Calu3 (cell line): ENCODE results near the gene STX1A. TPM values are rescaled to one million over a fixed set of nuclear protein-coding genes. Genes with fewer than 3 reads are reported as not detected.

Source experiments
- Bru-seq: library from RNA; stranded (reverse); fragments of 400-500 nt; gene quantifications from one replicate; lab custom pipeline; 2021; lab: Mats Ljungman, UMichigan
- BruChase-seq, 2 experiments: library from RNA; stranded (reverse); fragments of 400-500 nt; gene quantifications; one replicate each; lab custom pipeline; 2021; lab: Mats Ljungman, UMichigan
- BruUV-seq: library from RNA; stranded (reverse); fragments of 400-500 nt; replicated peaks from 2 replicates; lab custom pipeline; 2021; lab: Mats Ljungman, UMichigan
- CTCF ChIA-PET: fragments of 300-600 bp; sonication (Branson Sonifier 250); formaldehyde crosslinking; loops from one replicate; lab custom pipeline; 2022; ENCODE audit warnings: antibody characterized with exemption; lab: Charles Lee
- DNase-seq: peaks from one replicate; pipeline ENCODE4 v3.0.0; 2022
- H3K27ac Mint-ChIP-seq: one replicate; pipeline ENCODE4 v1.8.0; 2022; ENCODE audit warnings: mixed read lengths; ENCODE audit not compliant: unreplicated experiment
- H3K27me3 Mint-ChIP-seq: one replicate; pipeline ENCODE4 v1.8.0; 2022; ENCODE audit warnings: mixed read lengths; ENCODE audit not compliant: unreplicated experiment
- H3K36me3 Mint-ChIP-seq: one replicate; pipeline ENCODE4 v1.8.0; 2022; ENCODE audit warnings: mild to moderate bottlenecking, moderate library complexity, mixed read lengths; ENCODE audit not compliant: insufficient read depth, unreplicated experiment
- H3K4me1 Mint-ChIP-seq: one replicate; pipeline ENCODE4 v1.8.0; 2022; ENCODE audit warnings: mild to moderate bottlenecking, low read depth, mixed read lengths; ENCODE audit not compliant: unreplicated experiment
- H3K4me3 Mint-ChIP-seq: one replicate; pipeline ENCODE4 v1.8.0; 2022; ENCODE audit warnings: mild to moderate bottlenecking, low read depth, moderate library complexity, mixed read lengths; ENCODE audit not compliant: unreplicated experiment
- H3K9me3 Mint-ChIP-seq: one replicate; pipeline ENCODE4 v1.8.0; 2022; ENCODE audit warnings: low read depth, mixed read lengths; ENCODE audit not compliant: unreplicated experiment
- intact Hi-C: fragments of 100-400 bp; cut with micrococcal nuclease; formaldehyde crosslinking; loops from one replicate; pipeline ENCODE4 v1.10.0; 2022; ENCODE audit not compliant: unreplicated experiment
- long read RNA-seq: library from polyadenylated mRNA; stranded (forward); transcript quantifications from one replicate; pipeline ENCODE4 v2.0.0, GENCODE V29; 2022
- total RNA-seq: library from RNA; stranded (reverse); gene quantifications from 2 replicates; pipeline ENCODE4 v1.2.3, GENCODE V29; 2022
- TF ChIP-seq, protein P1 (sequence below): fragments of 200-600 bp; IDR thresholded peaks from one replicate; pipeline ENCODE4 v1.8.0; 2022; ENCODE audit warnings: antibody characterized with exemption; ENCODE audit not compliant: unreplicated experiment

Gene STX1A
- total RNA-seq (26.1 and 26.2 TPM in 2 replicates), Bru-seq, nascent RNA (percentile 59 among the genes with signal in this experiment), BruChase-seq, experiment 1, labeled RNA remaining after a 6-hour chase (percentile 59 among the genes with signal in this experiment), BruChase-seq, experiment 2, labeled RNA remaining after a 2-hour chase (percentile 59 among the genes with signal in this experiment)
- long read RNA-seq, partial matches to known transcripts = 0 of 11 reads
- long read RNA-seq, other reads (novel, unspliced or antisense) = 9 of 11 reads

- peak; percentile 70 for DNase-seq
- TF ChIP-seq, protein P1, sequence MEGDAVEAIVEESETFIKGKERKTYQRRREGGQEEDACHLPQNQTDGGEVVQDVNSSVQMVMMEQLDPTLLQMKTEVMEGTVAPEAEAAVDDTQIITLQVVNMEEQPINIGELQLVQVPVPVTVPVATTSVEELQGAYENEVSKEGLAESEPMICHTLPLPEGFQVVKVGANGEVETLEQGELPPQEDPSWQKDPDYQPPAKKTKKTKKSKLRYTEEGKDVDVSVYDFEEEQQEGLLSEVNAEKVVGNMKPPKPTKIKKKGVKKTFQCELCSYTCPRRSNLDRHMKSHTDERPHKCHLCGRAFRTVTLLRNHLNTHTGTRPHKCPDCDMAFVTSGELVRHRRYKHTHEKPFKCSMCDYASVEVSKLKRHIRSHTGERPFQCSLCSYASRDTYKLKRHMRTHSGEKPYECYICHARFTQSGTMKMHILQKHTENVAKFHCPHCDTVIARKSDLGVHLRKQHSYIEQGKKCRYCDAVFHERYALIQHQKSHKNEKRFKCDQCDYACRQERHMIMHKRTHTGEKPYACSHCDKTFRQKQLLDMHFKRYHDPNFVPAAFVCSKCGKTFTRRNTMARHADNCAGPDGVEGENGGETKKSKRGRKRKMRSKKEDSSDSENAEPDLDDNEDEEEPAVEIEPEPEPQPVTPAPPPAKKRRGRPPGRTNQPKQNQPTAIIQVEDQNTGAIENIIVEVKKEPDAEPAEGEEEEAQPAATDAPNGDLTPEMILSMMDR = no peak
- Mint-ChIP-seq H3K27ac (peak within 1 kb of the TSS; percentile 70), H3K4me1 (peaks cover 17% of the 10 kb centered on the region), H3K27me3 (no peaks in the 10 kb centered on the region), H3K4me3 (peak within 1 kb of the TSS; percentile 74), H3K9me3 (no peaks in the 10 kb centered on the region), H3K36me3 (peaks cover 43% of the 10 kb centered on the region)
- no TSS peak for BruUV-seq
- CTCF ChIA-PET = no interaction called here
- intact Hi-C loops = no loop called here
These were observed at the start of gene STX1A for GRCh38 chr7:73718905-73719805. STX1A (minus strand) TSS chr7:73719669; CDS start chr7:73719631, 38 bp downstream.

DNA sequence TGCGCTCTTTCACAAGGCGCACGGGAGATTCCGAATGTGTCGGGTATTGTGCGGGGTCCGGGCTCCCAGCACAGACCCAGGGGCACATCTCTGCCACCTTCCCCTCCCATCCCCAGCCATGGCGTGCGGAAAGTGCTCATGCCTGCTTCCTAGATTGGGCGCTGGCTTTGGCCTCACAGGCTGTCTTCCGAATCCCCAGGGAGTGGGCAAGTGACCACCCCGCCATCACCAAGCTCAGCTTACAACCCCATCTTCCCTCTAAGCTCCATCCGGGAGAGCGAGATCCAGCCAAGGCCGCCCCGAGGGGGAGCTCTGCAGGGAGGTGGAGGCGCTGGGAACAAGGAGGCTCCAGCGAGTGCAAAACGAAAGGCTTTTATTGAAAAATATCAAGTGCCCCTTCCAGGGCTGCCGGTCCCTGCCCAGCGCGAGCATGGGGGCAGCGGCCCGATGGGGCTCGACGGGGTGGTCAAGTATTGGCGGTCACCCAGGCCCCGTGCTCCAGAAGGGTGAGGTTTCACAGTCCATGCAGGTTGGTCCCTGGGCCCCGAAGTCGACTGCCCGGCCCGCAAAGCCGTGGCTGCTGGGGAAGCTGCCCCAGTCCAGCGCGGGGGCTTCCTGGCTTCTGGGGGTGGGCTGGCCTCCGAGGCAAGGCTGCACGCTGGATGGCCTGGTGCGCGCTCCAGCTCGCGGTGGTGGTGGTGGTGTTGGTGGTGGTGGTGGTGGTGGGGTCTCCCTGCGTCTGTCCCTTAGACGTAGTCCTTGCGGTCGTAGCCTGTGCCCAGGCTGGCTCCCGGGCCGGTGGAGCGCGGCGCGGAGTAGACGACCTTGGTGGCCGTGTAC is 49.4 kb upstream of the STX1A start:
- Mint-ChIP-seq H3K4me1 (peaks cover 17% of the 10 kb centered on the region), H3K4me3 (peak overlapping the region; percentile 88), H3K36me3 (peaks cover 37% of the 10 kb centered on the region), H3K27ac (peak overlapping the region; percentile 83), H3K27me3 (no peaks in the 10 kb centered on the region), H3K9me3 (no peaks in the 10 kb centered on the region)
- CTCF ChIA-PET = interaction anchor here (1.0 to 1.6 kb wide), 5 partner anchors 30 to 74 kb away, joined by 3 to 5 read pairs (median 4); partner anchors contain the start of genes ABHD11 and METTL27
- TF ChIP-seq, protein P1 = no peak
- BruUV-seq = no TSS peak
- intact Hi-C loops = no loop called here
- DNase-seq = peak; percentile 9

GRCh38 chr7:73766556-73767229 is 47.2 kb upstream of the STX1A start:
- Mint-ChIP-seq H3K4me3 (no peak overlapping the region), H3K9me3 (no peaks in the 10 kb centered on the region), H3K4me1 (peaks cover 27% of the 10 kb centered on the region), H3K27me3 (no peaks in the 10 kb centered on the region), H3K27ac (peak overlapping the region; percentile 37), H3K36me3 (peaks cover 37% of the 10 kb centered on the region)
- intact Hi-C loops = no loop called here
- CTCF ChIA-PET = interaction anchor here (0.6 kb wide), 1 partner anchor 76 kb away, joined by 4 read pairs; no protein-coding TSS in a partner anchor
- no peak for DNase-seq
- TF ChIP-seq, protein P1 = no peak
- BruUV-seq = no TSS peak

GRCh38 chr7:73762659-73762999 is 43.2 kb upstream of the STX1A start:
- peaks cover 14% of the 10 kb centered on the region for H3K36me3 Mint-ChIP-seq
- no peak overlapping the region for H3K4me3 Mint-ChIP-seq
- TF ChIP-seq, protein P1 = no peak
- H3K9me3 Mint-ChIP-seq = no peaks in the 10 kb centered on the region
- H3K27ac Mint-ChIP-seq = peak overlapping the region; percentile 2
- CTCF ChIA-PET = no interaction called here
- BruUV-seq = no TSS peak
- peaks cover 31% of the 10 kb centered on the region for H3K4me1 Mint-ChIP-seq
- intact Hi-C loops = no loop called here
- H3K27me3 Mint-ChIP-seq = no peaks in the 10 kb centered on the region
- no peak for DNase-seq
